Neural crest cell (in vitro differentiated cells): ENCODE data around the gene AGXT2. TPM values are rescaled to one million over a fixed set of nuclear protein-coding genes. Genes with fewer than 3 reads are reported as not detected.

Experiments
- DNase-seq: peaks from one replicate; pipeline ENCODE4 v3.0.0; 2021; ENCODE audit warnings: low read depth, mixed read lengths, low spot score
- H3K27ac Mint-ChIP-seq: one replicate; pipeline ENCODE4 v1.8.0; 2021; ENCODE audit warnings: mild to moderate bottlenecking, mixed read lengths; ENCODE audit not compliant: unreplicated experiment
- H3K27me3 Mint-ChIP-seq: 2 replicates; pipeline ENCODE4 v1.8.0; 2021; ENCODE audit warnings: low read depth, mild to moderate bottlenecking, mixed read lengths
- H3K36me3 Mint-ChIP-seq: 2 replicates; pipeline ENCODE4 v1.8.0; 2021; ENCODE audit warnings: low read depth, mild to moderate bottlenecking, mixed read lengths
- H3K4me1 Mint-ChIP-seq: 2 replicates; pipeline ENCODE4 v1.8.0; 2021; ENCODE audit warnings: mixed read lengths
- H3K4me3 Mint-ChIP-seq: one replicate; pipeline ENCODE4 v1.8.0; 2021; ENCODE audit warnings: mild to moderate bottlenecking, mixed read lengths
- H3K9me3 Mint-ChIP-seq: 2 replicates; pipeline ENCODE4 v1.8.0; 2021; ENCODE audit warnings: mixed read lengths
- total RNA-seq: library from RNA; stranded (reverse); gene quantifications from 2 replicates; pipeline ENCODE4 v1.2.1, GENCODE V29; 2021
- TF ChIP-seq, protein P1 (sequence below): fragments of 200-600 bp; sonication (generic); conservative IDR thresholded peaks from 2 replicates; pipeline ENCODE4 v1.5.0; 2021; ENCODE audit warnings: antibody characterized with exemption, mild to moderate bottlenecking

The AGXT2 gene
- total RNA-seq, 1 donor from 2014 or later: not detected

DNA sequence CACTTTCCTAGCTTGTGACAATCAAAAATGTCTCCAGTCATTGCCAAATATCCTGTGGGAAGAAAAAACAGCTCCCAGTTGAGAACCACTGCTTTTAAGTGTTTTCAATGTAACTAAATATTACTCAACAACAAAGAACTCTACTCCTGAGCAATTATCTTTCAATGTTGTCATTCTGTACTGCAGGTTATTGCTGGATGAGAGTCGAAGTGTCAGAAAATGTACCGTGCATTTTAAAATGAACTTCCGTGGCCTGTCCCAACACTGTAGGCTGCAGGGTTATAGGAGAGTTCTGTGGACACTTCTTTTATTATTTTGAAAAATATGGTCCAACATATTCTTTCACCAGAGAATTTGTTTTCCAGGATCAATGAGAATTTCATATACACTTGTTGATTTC, 34.8 kb upstream of the AGXT2 start:
- Mint-ChIP-seq H3K36me3 (no peaks in the 10 kb centered on the region), H3K4me3 (no peak overlapping the region), H3K27ac (no peak overlapping the region), H3K4me1 (no peaks in the 10 kb centered on the region), H3K9me3 (peaks cover 7% of the 10 kb centered on the region), H3K27me3 (peaks cover 3% of the 10 kb centered on the region)
- TF ChIP-seq, protein P1, sequence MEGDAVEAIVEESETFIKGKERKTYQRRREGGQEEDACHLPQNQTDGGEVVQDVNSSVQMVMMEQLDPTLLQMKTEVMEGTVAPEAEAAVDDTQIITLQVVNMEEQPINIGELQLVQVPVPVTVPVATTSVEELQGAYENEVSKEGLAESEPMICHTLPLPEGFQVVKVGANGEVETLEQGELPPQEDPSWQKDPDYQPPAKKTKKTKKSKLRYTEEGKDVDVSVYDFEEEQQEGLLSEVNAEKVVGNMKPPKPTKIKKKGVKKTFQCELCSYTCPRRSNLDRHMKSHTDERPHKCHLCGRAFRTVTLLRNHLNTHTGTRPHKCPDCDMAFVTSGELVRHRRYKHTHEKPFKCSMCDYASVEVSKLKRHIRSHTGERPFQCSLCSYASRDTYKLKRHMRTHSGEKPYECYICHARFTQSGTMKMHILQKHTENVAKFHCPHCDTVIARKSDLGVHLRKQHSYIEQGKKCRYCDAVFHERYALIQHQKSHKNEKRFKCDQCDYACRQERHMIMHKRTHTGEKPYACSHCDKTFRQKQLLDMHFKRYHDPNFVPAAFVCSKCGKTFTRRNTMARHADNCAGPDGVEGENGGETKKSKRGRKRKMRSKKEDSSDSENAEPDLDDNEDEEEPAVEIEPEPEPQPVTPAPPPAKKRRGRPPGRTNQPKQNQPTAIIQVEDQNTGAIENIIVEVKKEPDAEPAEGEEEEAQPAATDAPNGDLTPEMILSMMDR: no peak
- no peak for DNase-seq

DNA sequence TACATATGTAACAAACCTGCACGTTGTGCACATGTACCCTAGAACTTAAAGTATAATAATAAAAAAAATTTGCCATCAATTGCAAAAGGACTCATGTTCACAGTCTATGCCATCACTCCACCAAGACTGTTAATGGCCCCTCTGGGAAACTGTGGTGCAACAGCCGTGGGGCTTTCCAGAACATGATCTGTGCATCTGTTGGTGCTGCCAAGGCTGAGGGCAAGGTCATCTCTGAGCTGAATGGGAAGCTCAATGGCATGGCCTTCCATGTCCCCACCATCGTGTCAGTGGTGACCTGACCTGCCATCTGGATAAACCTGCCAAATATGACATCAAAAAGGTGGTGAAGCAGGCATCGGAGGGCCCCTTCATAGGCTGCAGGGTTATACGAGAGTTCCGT, 33.4 kb upstream of the AGXT2 start:
- H3K27ac Mint-ChIP-seq: no peak overlapping the region
- H3K4me3 Mint-ChIP-seq: no peak overlapping the region
- no peak for DNase-seq

GRCh38 chr5:35073160-35073559, 25.4 kb upstream of the AGXT2 start:
- peaks cover 3% of the 10 kb centered on the region for H3K36me3 Mint-ChIP-seq
- TF ChIP-seq, protein P1: no peak
- no peak overlapping the region for H3K4me3 Mint-ChIP-seq
- DNase-seq: no peak
- H3K4me1 Mint-ChIP-seq: no peaks in the 10 kb centered on the region
- H3K27me3 Mint-ChIP-seq: no peaks in the 10 kb centered on the region
- no peak overlapping the region for H3K27ac Mint-ChIP-seq
- peaks cover 19% of the 10 kb centered on the region for H3K9me3 Mint-ChIP-seq

More for the DNA sequence above, 33.4 kb upstream of the AGXT2 start:
- TF ChIP-seq, protein P1: no peak
- Mint-ChIP-seq H3K9me3 (peaks cover 13% of the 10 kb centered on the region), H3K27me3 (no peaks in the 10 kb centered on the region), H3K36me3 (peaks cover 3% of the 10 kb centered on the region), H3K4me1 (no peaks in the 10 kb centered on the region)

DNA sequence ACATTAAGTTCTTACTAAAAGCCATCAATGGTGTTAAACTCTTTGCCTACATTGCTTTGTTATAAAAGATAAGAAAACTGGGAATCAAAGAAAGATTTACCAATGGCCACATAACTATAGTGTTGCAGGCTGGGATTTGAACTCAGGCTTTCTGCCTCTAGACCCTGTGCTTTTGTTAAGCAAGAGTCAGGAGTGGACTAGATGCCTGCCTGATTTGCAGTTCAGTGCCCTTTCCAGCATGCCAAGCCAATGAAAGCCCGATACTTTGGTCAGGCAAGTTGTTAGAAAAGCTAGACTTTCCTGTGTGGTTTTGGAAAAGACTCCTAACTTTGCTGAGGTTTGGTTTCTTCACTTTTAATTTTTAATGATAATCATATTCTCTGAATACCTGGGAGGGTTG, 21.4 kb upstream of the AGXT2 start:
- no peak for DNase-seq
- Mint-ChIP-seq H3K4me3 (no peak overlapping the region), H3K4me1 (no peaks in the 10 kb centered on the region), H3K36me3 (no peaks in the 10 kb centered on the region), H3K27me3 (no peaks in the 10 kb centered on the region), H3K27ac (no peak overlapping the region), H3K9me3 (peaks cover 3% of the 10 kb centered on the region)
- TF ChIP-seq, protein P1: no peak

GRCh38 chr5:35067985-35068384, 20.2 kb upstream of the AGXT2 start:
- Mint-ChIP-seq H3K4me3 (no peak overlapping the region), H3K27me3 (no peaks in the 10 kb centered on the region), H3K36me3 (no peaks in the 10 kb centered on the region), H3K9me3 (no peaks in the 10 kb centered on the region), H3K27ac (no peak overlapping the region), H3K4me1 (no peaks in the 10 kb centered on the region)
- no peak for DNase-seq
- TF ChIP-seq, protein P1: no peak
